Mesothelial cell of epicardium (in vitro differentiated cells): ENCODE data around the gene SPCS2. TPM values are rescaled to one million over a fixed set of nuclear protein-coding genes. Genes with fewer than 3 reads are reported as not detected.

Source experiments
- DNase-seq, 2 experiments: peaks; one replicate each; pipeline ENCODE4 v3.0.0; 2021; ENCODE audit warnings: low spot score in 2 of 2; ENCODE audit not compliant: unreplicated experiment in 2 of 2
- H3K27ac Mint-ChIP-seq: 2 replicates; pipeline ENCODE4 v1.8.0; 2021; ENCODE audit warnings: mixed read lengths
- H3K27me3 Mint-ChIP-seq: 2 replicates; pipeline ENCODE4 v1.8.0; 2021; ENCODE audit warnings: low read depth, mixed read lengths
- H3K36me3 Mint-ChIP-seq: 2 replicates; pipeline ENCODE4 v1.8.0; 2021; ENCODE audit warnings: mixed read lengths
- H3K4me1 Mint-ChIP-seq: 2 replicates; pipeline ENCODE4 v1.8.0; 2021; ENCODE audit warnings: mixed read lengths
- H3K4me3 Mint-ChIP-seq: 2 replicates; pipeline ENCODE4 v1.8.0; 2021; ENCODE audit warnings: mild to moderate bottlenecking, moderate library complexity, mixed read lengths
- H3K9me3 Mint-ChIP-seq: 2 replicates; pipeline ENCODE4 v1.8.0; 2021; ENCODE audit warnings: mixed read lengths
- total RNA-seq: library from RNA; stranded (reverse); gene quantifications from 3 replicates; pipeline ENCODE4 v1.2.1, GENCODE V29; 2021
- TF ChIP-seq, protein P1 (sequence below): fragments of 200-600 bp; sonication (generic); IDR thresholded peaks from one replicate; pipeline ENCODE4 v1.5.0; 2021; ENCODE audit warnings: antibody characterized with exemption; ENCODE audit not compliant: unreplicated experiment

Gene SPCS2
- total RNA-seq, 1 donor from 2014 or later: 101 TPM

DNA sequence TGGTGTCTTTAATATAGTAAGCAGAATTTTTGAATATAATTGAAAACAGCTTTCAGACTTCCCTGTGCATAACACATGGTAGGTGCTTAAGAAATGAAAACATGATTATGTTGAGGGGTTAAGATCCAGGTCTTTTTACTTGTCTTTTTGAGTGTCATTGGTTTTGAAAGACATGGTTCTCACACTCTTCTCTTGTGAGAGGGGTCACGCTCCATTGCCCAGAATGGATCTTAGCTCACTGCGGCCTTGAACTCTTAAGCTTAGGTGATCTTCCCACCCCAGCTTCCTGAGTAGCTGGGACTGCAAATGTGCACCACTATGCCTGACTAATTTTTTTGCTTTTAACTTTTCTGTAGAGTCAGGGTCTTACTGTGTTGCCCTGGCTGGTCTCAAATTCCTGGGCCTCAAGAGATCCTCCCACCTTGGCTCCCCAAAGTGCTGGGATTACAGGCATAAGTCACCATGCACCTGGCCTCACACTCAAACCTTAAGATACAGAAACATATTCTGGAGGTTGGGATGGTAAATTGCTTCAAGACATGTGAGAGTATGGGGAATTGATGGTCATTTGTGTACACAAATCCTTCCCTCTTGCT, 1.4 kb downstream of the SPCS2 start:
- no peaks in the 10 kb centered on the region for H3K27me3 Mint-ChIP-seq
- H3K4me1 Mint-ChIP-seq: peaks cover 29% of the 10 kb centered on the region
- H3K4me3 Mint-ChIP-seq: peak overlapping the region; percentile 99
- peaks cover 16% of the 10 kb centered on the region for H3K36me3 Mint-ChIP-seq
- no peak for DNase-seq
- no peaks in the 10 kb centered on the region for H3K9me3 Mint-ChIP-seq
- TF ChIP-seq, protein P1, sequence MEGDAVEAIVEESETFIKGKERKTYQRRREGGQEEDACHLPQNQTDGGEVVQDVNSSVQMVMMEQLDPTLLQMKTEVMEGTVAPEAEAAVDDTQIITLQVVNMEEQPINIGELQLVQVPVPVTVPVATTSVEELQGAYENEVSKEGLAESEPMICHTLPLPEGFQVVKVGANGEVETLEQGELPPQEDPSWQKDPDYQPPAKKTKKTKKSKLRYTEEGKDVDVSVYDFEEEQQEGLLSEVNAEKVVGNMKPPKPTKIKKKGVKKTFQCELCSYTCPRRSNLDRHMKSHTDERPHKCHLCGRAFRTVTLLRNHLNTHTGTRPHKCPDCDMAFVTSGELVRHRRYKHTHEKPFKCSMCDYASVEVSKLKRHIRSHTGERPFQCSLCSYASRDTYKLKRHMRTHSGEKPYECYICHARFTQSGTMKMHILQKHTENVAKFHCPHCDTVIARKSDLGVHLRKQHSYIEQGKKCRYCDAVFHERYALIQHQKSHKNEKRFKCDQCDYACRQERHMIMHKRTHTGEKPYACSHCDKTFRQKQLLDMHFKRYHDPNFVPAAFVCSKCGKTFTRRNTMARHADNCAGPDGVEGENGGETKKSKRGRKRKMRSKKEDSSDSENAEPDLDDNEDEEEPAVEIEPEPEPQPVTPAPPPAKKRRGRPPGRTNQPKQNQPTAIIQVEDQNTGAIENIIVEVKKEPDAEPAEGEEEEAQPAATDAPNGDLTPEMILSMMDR: no peak
- H3K27ac Mint-ChIP-seq: peak overlapping the region; percentile 98

DNA sequence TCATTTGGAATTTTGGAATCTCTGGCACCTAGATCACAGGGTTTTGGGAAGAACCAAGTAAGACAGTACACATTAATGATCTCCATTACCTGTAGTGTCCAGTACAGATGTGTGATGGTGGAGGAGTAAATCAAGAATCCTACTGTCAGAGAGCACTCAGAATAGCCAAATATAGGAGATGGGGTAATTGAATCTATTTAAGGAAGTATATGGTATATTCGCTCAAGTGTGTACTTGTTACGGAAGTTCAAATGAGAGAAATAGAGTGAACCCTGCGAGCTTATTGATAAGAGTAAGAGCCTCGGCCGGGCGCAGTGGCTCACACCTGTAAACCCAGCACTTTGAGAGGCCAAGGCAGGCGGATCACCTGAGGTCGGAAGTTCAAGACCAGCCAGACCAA, 2.2 kb downstream of the SPCS2 start:
- DNase-seq: no peak
- Mint-ChIP-seq H3K36me3 (peaks cover 16% of the 10 kb centered on the region), H3K4me3 (no peak overlapping the region), H3K27me3 (no peaks in the 10 kb centered on the region), H3K4me1 (peaks cover 29% of the 10 kb centered on the region), H3K9me3 (no peaks in the 10 kb centered on the region), H3K27ac (peak overlapping the region; percentile 60)
- TF ChIP-seq, protein P1: no peak

DNA sequence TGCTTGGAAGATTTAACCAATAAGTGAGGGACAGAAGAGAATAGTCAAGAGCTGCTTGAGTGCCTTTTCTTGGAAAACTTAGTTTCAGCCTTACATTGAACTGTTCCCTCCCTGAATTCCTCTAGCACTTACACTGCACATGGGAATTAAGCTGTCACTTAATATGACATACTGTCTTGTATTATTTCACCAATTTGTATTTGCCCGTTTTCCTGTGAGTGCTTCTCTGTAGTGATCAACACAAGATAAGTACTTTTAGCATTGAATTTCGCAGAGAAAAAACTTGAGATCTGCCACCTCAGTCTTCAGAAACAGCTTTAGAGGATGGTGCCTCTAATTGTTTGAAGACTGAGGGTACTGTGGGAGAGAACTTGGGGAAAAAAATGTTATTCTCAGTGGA, 3.7 kb downstream of the SPCS2 start:
- H3K4me1 Mint-ChIP-seq: peaks cover 29% of the 10 kb centered on the region
- no peak overlapping the region for H3K4me3 Mint-ChIP-seq
- TF ChIP-seq, protein P1: no peak
- no peaks in the 10 kb centered on the region for H3K27me3 Mint-ChIP-seq
- DNase-seq: no peak
- H3K36me3 Mint-ChIP-seq: peaks cover 16% of the 10 kb centered on the region
- no peaks in the 10 kb centered on the region for H3K9me3 Mint-ChIP-seq
- no peak overlapping the region for H3K27ac Mint-ChIP-seq

DNA sequence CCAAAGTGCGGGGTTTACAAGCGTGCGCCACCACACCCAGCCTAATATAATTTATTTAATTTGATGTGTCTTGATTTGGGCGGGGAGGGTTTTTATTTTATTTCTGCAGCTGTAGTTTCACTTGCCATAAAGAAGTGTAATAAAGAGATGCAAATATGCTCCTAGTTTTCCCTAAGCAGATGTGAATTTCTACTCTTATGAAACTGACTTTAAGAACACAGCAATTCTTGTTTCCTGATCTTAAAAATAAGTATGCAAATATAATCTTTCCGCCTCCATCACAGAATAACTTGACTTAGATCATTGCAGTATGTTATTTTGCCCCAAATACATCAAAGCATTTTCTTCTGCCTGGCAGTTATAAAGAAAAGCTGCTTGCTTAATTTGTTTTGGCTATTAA, 4.4 kb downstream of the SPCS2 start:
- Mint-ChIP-seq H3K4me3 (no peak overlapping the region), H3K4me1 (peaks cover 29% of the 10 kb centered on the region), H3K27ac (no peak overlapping the region), H3K27me3 (no peaks in the 10 kb centered on the region), H3K9me3 (no peaks in the 10 kb centered on the region), H3K36me3 (peaks cover 16% of the 10 kb centered on the region)
- DNase-seq: no peak
- TF ChIP-seq, protein P1: no peak

DNA sequence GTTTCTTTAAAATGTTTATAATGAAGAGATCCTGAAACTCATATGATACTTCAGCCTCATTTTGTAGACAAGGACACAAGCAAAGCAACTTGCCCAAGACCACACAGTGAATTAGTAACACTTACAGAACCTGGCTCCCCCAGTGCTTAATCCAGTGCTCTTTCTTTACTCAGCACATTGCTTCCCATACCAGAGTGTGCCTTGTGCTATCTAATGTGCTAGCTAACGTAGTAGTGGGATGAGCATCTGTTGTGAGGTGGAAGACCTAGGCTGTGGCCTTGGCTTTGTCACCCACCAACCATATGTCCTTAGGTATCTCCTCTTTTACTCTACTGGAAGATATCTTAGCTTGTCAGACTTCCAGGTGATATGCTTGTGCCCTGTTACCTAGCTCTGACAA, 5.1 kb downstream of the SPCS2 start:
- TF ChIP-seq, protein P1: no peak
- H3K27me3 Mint-ChIP-seq: no peaks in the 10 kb centered on the region
- no peaks in the 10 kb centered on the region for H3K9me3 Mint-ChIP-seq
- H3K36me3 Mint-ChIP-seq: peaks cover 16% of the 10 kb centered on the region
- H3K27ac Mint-ChIP-seq: no peak overlapping the region
- no peak for DNase-seq
- peaks cover 27% of the 10 kb centered on the region for H3K4me1 Mint-ChIP-seq
- no peak overlapping the region for H3K4me3 Mint-ChIP-seq
